Parathyroid adenoma (tissue), 2 donors: ENCODE results near the gene DGUOK.

Source experiments
- H2AFZ ChIP-seq: fragments of 300-600 bp; sonication (generic); one replicate; pipeline ENCODE4 v1.7.0; 2017; ENCODE audit warnings: antibody characterized with exemption, mild to moderate bottlenecking
- H3K27ac ChIP-seq: fragments of 300-600 bp; sonication (generic); one replicate; pipeline ENCODE4 v1.7.0; 2017
- H3K27me3 ChIP-seq: fragments of 300-600 bp; sonication (generic); one replicate; pipeline ENCODE4 v1.7.0; 2017; ENCODE audit warnings: low read length; ENCODE audit not compliant: control insufficient read depth, insufficient read depth
- H3K36me3 ChIP-seq: fragments of 300-600 bp; sonication (generic); one replicate; pipeline ENCODE4 v1.7.0; 2017; ENCODE audit warnings: low read length; ENCODE audit not compliant: control insufficient read depth, insufficient read depth
- H3K4me1 ChIP-seq: fragments of 300-600 bp; sonication (generic); one replicate; pipeline ENCODE4 v1.7.0; 2017; ENCODE audit warnings: control low read depth
- H3K4me2 ChIP-seq: fragments of 300-600 bp; sonication (generic); one replicate; pipeline ENCODE4 v1.7.0; 2017; ENCODE audit warnings: low read length
- H3K4me3 ChIP-seq: fragments of 300-600 bp; sonication (generic); one replicate; pipeline ENCODE4 v1.7.0; 2017; ENCODE audit warnings: low read depth, low read length
- H3K79me2 ChIP-seq: fragments of 300-600 bp; sonication (generic); one replicate; pipeline ENCODE4 v1.7.0; 2017; ENCODE audit warnings: control low read depth
- H3K9ac ChIP-seq: fragments of 300-600 bp; sonication (generic); one replicate; pipeline ENCODE4 v1.7.0; 2017; ENCODE audit warnings: mild to moderate bottlenecking
- H3K9me3 ChIP-seq: fragments of 300-600 bp; sonication (generic); one replicate; pipeline ENCODE4 v1.7.0; 2017; ENCODE audit warnings: low read length; ENCODE audit not compliant: control insufficient read depth
- TF ChIP-seq, protein P1 (sequence below): fragments of 300-600 bp; sonication (generic); IDR thresholded peaks from one replicate; pipeline ENCODE4 v1.7.0; 2017; ENCODE audit warnings: antibody characterized with exemption, mild to moderate bottlenecking
- donor health status: primary hyperparathyroidism.

The DGUOK gene

DNA sequence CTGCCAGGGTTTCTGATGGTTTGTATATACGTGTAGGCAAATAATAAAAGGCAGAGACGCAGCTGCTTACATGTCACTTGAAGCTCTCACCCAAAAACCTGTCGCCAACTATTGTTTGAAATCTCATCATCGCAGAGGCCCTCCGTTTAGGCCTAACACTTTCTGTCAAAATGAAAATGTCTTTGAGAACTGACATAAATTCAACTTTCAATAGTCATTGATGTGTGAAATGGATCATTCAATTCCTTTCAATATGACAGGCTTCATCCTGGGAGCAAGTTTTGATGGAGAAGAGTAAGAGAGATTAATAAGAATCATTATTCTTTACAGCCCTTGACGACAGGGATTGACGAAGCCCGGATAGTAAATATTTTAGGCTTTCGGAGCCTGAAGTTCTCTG lies 31.2 kb upstream of the DGUOK start:
- Histone ChIP-seq H3K27me3 (no peaks in the 10 kb centered on the region), H3K27ac (no peak overlapping the region), H3K9ac (no peak overlapping the region), H3K4me2 (no peak overlapping the region), H3K4me1 (no peaks in the 10 kb centered on the region), H3K4me3 (no peak overlapping the region), H3K9me3 (no peaks in the 10 kb centered on the region), H3K79me2 (no peaks in the 10 kb centered on the region), H3K36me3 (no peaks in the 10 kb centered on the region), H2AFZ (no peak overlapping the region)
- TF ChIP-seq, protein P1, sequence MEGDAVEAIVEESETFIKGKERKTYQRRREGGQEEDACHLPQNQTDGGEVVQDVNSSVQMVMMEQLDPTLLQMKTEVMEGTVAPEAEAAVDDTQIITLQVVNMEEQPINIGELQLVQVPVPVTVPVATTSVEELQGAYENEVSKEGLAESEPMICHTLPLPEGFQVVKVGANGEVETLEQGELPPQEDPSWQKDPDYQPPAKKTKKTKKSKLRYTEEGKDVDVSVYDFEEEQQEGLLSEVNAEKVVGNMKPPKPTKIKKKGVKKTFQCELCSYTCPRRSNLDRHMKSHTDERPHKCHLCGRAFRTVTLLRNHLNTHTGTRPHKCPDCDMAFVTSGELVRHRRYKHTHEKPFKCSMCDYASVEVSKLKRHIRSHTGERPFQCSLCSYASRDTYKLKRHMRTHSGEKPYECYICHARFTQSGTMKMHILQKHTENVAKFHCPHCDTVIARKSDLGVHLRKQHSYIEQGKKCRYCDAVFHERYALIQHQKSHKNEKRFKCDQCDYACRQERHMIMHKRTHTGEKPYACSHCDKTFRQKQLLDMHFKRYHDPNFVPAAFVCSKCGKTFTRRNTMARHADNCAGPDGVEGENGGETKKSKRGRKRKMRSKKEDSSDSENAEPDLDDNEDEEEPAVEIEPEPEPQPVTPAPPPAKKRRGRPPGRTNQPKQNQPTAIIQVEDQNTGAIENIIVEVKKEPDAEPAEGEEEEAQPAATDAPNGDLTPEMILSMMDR, result no peak

DNA sequence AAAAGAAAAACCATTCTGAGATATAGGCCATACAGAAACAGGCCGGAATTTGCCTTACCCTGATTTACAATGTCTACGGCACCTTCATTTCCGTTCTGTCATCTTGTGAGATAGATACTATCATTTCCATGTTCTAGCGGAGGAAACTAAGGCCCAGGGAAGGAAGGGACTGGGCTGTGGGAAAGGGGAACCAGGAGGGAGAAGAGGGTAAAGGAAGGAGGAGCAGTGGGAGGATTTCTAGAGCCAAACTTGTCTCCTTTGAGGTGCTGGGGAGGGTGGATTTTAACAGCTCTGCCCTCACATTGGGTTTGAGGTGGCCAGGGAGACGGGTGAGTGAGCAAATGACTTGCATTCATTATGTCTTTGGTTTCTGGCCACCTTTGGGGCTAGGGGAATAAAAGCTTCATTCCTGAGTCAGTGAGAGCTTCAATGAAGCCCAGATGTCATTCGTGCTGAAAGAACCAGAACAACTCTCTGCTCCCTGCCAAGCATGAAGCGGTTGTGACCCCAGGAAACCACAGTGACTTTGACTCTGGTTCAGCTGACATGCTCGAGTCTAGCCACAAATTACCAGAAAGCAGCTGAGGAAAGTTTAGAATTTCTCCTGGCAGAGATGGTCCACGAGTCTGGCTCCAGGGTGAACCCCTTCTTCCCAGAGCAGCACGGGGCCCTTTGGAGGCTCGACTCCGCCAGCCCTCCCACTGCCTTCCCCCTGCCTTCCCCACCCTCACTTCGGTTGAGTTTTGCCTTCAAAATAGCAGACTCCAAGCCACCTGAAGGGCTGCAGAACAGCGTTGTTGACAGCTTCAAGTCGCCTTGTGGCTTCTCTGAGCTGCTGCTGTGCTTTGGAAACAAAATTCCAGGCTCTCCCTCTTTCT lies 30.1 kb upstream of the DGUOK start:
- H3K4me2 ChIP-seq, result no peak overlapping the region
- H3K27me3 ChIP-seq, result no peaks in the 10 kb centered on the region
- H3K79me2 ChIP-seq, result no peaks in the 10 kb centered on the region
- no peak overlapping the region for H3K4me3 ChIP-seq
- no peak overlapping the region for H2AFZ ChIP-seq
- H3K9me3 ChIP-seq, result no peaks in the 10 kb centered on the region
- H3K36me3 ChIP-seq, result no peaks in the 10 kb centered on the region
- no peaks in the 10 kb centered on the region for H3K4me1 ChIP-seq
- no peak overlapping the region for H3K27ac ChIP-seq
- TF ChIP-seq, protein P1, result no peak
- H3K9ac ChIP-seq, result no peak overlapping the region

DNA sequence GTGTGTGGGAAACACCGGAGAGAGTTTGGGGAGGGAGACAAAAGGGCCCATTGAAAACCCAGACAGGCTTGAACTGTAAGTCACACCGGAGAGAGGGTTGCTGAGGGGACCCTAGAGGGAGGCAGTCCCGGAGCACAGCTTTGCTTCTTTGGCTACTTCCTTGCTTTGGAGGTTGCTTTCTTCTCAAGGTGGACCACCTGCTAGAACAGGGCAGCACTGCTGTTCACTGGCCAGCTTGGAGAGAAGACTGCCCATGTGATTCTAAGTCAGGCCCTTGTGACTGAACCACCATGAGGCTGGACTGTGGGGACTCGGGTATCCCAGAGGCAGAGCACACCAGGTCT lies 29.5 kb upstream of the DGUOK start:
- no peaks in the 10 kb centered on the region for H3K79me2 ChIP-seq
- no peaks in the 10 kb centered on the region for H3K27me3 ChIP-seq
- TF ChIP-seq, protein P1, result no peak
- no peaks in the 10 kb centered on the region for H3K4me1 ChIP-seq
- no peaks in the 10 kb centered on the region for H3K36me3 ChIP-seq
- H3K4me3 ChIP-seq, result no peak overlapping the region
- no peak overlapping the region for H2AFZ ChIP-seq
- no peak overlapping the region for H3K4me2 ChIP-seq
- no peaks in the 10 kb centered on the region for H3K9me3 ChIP-seq
- no peak overlapping the region for H3K9ac ChIP-seq
- no peak overlapping the region for H3K27ac ChIP-seq

DNA sequence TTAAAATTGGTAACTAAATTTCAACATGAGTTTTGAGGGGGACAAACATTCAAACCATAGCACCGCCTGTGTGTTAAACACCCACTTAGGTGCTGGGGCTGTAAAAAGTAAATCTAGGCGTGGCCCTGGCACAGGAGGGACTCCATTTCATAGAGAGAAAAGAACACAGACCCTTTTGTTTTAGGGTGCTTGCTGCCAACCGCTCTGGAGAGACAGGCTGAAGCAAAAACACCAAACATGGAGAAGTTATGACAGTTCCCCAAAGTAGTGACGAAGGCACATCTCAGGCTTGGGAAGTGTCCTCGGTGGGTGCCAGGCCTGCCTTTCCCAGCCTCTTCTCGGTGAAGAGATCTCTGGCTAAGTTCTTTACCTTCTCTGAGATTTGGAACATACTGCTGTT lies 28.7 kb upstream of the DGUOK start:
- Histone ChIP-seq H3K27me3 (no peaks in the 10 kb centered on the region), H3K4me3 (no peak overlapping the region), H3K9ac (no peak overlapping the region), H3K4me2 (no peak overlapping the region), H3K79me2 (no peaks in the 10 kb centered on the region), H2AFZ (no peak overlapping the region), H3K27ac (no peak overlapping the region), H3K36me3 (no peaks in the 10 kb centered on the region), H3K9me3 (no peaks in the 10 kb centered on the region), H3K4me1 (no peaks in the 10 kb centered on the region)
- TF ChIP-seq, protein P1, result no peak

DNA sequence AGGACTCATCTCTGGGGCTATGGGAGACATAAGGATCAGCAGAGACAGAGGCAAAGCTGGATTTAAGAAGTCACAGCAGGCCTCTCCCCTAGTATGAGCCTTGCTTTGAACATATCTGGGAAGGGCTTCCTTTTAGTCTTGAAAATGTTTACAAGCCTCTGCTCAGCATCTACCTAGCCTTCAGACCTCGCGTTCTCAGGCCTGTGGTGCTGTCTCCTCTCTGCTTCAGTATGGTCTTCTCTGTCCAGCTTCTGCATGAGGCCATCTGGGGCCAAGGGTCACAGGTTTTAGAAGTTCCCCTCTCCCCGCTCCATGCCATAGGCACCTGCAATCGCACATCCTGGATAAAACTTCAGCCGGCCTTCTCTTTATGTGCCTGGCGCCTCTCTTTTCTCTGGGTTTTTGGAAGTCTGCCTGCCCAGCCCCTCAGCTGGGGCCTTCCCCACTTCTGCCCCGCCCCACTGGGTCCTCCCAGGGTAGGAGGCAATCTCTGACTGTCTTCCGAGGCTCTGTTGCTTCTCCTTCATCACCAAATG lies 26.8 kb upstream of the DGUOK start:
- no peak overlapping the region for H2AFZ ChIP-seq
- no peak overlapping the region for H3K4me3 ChIP-seq
- no peak overlapping the region for H3K9ac ChIP-seq
- H3K27me3 ChIP-seq, result no peaks in the 10 kb centered on the region
- H3K27ac ChIP-seq, result no peak overlapping the region
- H3K79me2 ChIP-seq, result no peaks in the 10 kb centered on the region
- H3K9me3 ChIP-seq, result no peaks in the 10 kb centered on the region
- H3K4me1 ChIP-seq, result no peaks in the 10 kb centered on the region
- H3K36me3 ChIP-seq, result no peaks in the 10 kb centered on the region
- TF ChIP-seq, protein P1, result no peak
- H3K4me2 ChIP-seq, result no peak overlapping the region
